RWPE2 (cell line): Measurements from ENCODE around the gene DCUN1D3.

ENCODE experiments used
- ATAC-seq: fragments of 200-7000 bp; cut with Tn5 transposase; 3 replicates; pipeline ENCODE4 v1.9.1; 2021; ENCODE audit warnings: low read depth
- DNase-seq: peaks from one replicate; pipeline ENCODE4 v3.0.0-alpha.2; 2020; ENCODE audit warnings: low spot score
- H3K27ac ChIP-seq: fragments of 450-650 bp; 2 replicates; pipeline ENCODE4 v1.5.1; 2017; ENCODE audit warnings: mild to moderate bottlenecking; ENCODE audit not compliant: poor library complexity, severe bottlenecking
- H3K27me3 ChIP-seq: fragments of 250-450 bp; sonication (Bioruptor Pico); 2 replicates; pipeline ENCODE4 v1.5.1; 2021; ENCODE audit warnings: mild to moderate bottlenecking, moderate library complexity; ENCODE audit not compliant: insufficient read depth, poor library complexity, severe bottlenecking
- H3K36me3 ChIP-seq: fragments of 250-450 bp; sonication (Bioruptor Pico); 2 replicates; pipeline ENCODE4 v1.5.1; 2020; ENCODE audit warnings: low read depth, mild to moderate bottlenecking, moderate library complexity
- H3K4me1 ChIP-seq: fragments of 250-450 bp; sonication (Bioruptor Pico); 2 replicates; pipeline ENCODE4 v1.5.1; 2021; ENCODE audit warnings: mild to moderate bottlenecking, moderate library complexity; ENCODE audit not compliant: insufficient read depth, poor library complexity, severe bottlenecking
- H3K4me3 ChIP-seq: fragments of 250-450 bp; sonication (Bioruptor Pico); 2 replicates; pipeline ENCODE4 v1.5.1; 2021; ENCODE audit warnings: mild to moderate bottlenecking, moderate library complexity; ENCODE audit not compliant: severe bottlenecking
- H3K9me3 ChIP-seq: fragments of 250-450 bp; sonication (Bioruptor Pico); 2 replicates; pipeline ENCODE4 v1.5.1; 2021; ENCODE audit warnings: mild to moderate bottlenecking, moderate library complexity; ENCODE audit not compliant: severe bottlenecking
- CTCF ChIP-seq: fragments of 450-650 bp; IDR thresholded peaks from one replicate; pipeline ENCODE4 v1.5.1; 2017; ENCODE audit warnings: mild to moderate bottlenecking, moderate library complexity; ENCODE audit not compliant: poor library complexity, severe bottlenecking

DCUN1D3 gene

GRCh38 chr16:20859699-20860098, 40.5 kb downstream of the DCUN1D3 start:
- Histone ChIP-seq H3K36me3 (peaks cover 32% of the 10 kb centered on the region), H3K4me1 (no peaks in the 10 kb centered on the region), H3K27me3 (no peaks in the 10 kb centered on the region), H3K4me3 (no peak overlapping the region), H3K9me3 (no peaks in the 10 kb centered on the region), H3K27ac (no peak overlapping the region)
- ATAC-seq (no peak), DNase-seq (no peak)
- TF ChIP-seq CTCF, result no peak

- ATAC-seq, result no peak
- H3K36me3 ChIP-seq, result peaks cover 32% of the 10 kb centered on the region
- no peak overlapping the region for H3K4me3 ChIP-seq
- H3K9me3 ChIP-seq, result no peaks in the 10 kb centered on the region
- H3K27me3 ChIP-seq, result no peaks in the 10 kb centered on the region
- DNase-seq, result no peak
- TF ChIP-seq CTCF, result no peak
- peaks cover 2% of the 10 kb centered on the region for H3K4me1 ChIP-seq
- H3K27ac ChIP-seq, result no peak overlapping the region
Observed at GRCh38 chr16:20859229-20859628, 40.9 kb downstream of the DCUN1D3 start.

- no peak for TF ChIP-seq CTCF
- no peak overlapping the region for H3K4me3 ChIP-seq
Observed at GRCh38 chr16:20857281-20857680, 42.9 kb downstream of the DCUN1D3 start.

GRCh38 chr16:20854963-20855362, 45.2 kb downstream of the DCUN1D3 start:
- Histone ChIP-seq H3K4me3 (no peak overlapping the region), H3K27me3 (no peaks in the 10 kb centered on the region), H3K9me3 (no peaks in the 10 kb centered on the region), H3K4me1 (peaks cover 23% of the 10 kb centered on the region), H3K36me3 (peaks cover 16% of the 10 kb centered on the region), H3K27ac (no peak overlapping the region)
- DNase-seq (no peak), ATAC-seq (no peak)
- no peak for TF ChIP-seq CTCF

More at GRCh38 chr16:20857281-20857680, 42.9 kb downstream of the DCUN1D3 start:
- no peaks in the 10 kb centered on the region for H3K9me3 ChIP-seq
- peaks cover 26% of the 10 kb centered on the region for H3K36me3 ChIP-seq
- no peak for DNase-seq
- no peak overlapping the region for H3K27ac ChIP-seq
- no peak for ATAC-seq
- H3K27me3 ChIP-seq, result no peaks in the 10 kb centered on the region
- H3K4me1 ChIP-seq, result peaks cover 8% of the 10 kb centered on the region

- TF ChIP-seq CTCF, result no peak
- peaks cover 12% of the 10 kb centered on the region for H3K36me3 ChIP-seq
- no peaks in the 10 kb centered on the region for H3K27me3 ChIP-seq
- H3K27ac ChIP-seq, result peak overlapping the region; percentile 80
- DNase-seq (no peak), ATAC-seq (no peak)
- H3K9me3 ChIP-seq, result no peaks in the 10 kb centered on the region
- H3K4me1 ChIP-seq, result peaks cover 28% of the 10 kb centered on the region
- no peak overlapping the region for H3K4me3 ChIP-seq
Observed at GRCh38 chr16:20853981-20854620, 46.1 kb downstream of the DCUN1D3 start.
